SK-N-SH (cell line): Measurements from ENCODE around the gene FMNL2. TPM values are rescaled to one million over a fixed set of nuclear protein-coding genes. Genes with fewer than 3 reads are reported as not detected.

ENCODE experiments used
- CTCF ChIA-PET: fragments of 300-600, 350-600 bp; formaldehyde crosslinking; extraction: SDS; loops from one replicate; lab custom pipeline; 2021; lab: Yijun Ruan, JAX
- POLR2A ChIA-PET: fragments of 350-600 bp; sonication (Branson Sonifier 250); formaldehyde crosslinking; extraction: SDS; loops from one replicate; lab custom pipeline; 2020; ENCODE audit warnings: antibody characterized with exemption, inconsistent platforms; lab: Yijun Ruan, JAX
- DNase-seq: peaks from one replicate; pipeline ENCODE4 v3.0.0; 2012
- H2AFZ ChIP-seq: fragments of 200-600 bp; sonication (generic); 2 replicates; pipeline ENCODE4 v1.8.1; 2016; ENCODE audit warnings: antibody characterized with exemption, mild to moderate bottlenecking, low read depth
- H3F3A ChIP-seq: fragments of 200-600 bp; sonication (generic); replicated peaks from 2 replicates; pipeline ENCODE3; 2016; ENCODE audit warnings: antibody characterized with exemption, mild to moderate bottlenecking; ENCODE audit not compliant: insufficient read depth
- H3K27ac ChIP-seq, 2 experiments: fragments of 200-500 bp in 1 of 2; fragments of 200-600 bp in 1 of 2; sonication (Bioruptor generic) in 1 of 2; sonication (generic), shearing (Covaris generic) in 1 of 2; 2 replicates each; pipeline versions ENCODE4 v1.5.1 to v1.6.1; 2014 to 2016; ENCODE audit warnings: low read depth in 2 of 2, inconsistent platforms in 1 of 2, low read length in 1 of 2, mild to moderate bottlenecking in 1 of 2, mixed read lengths in 1 of 2
- H3K27me3 ChIP-seq: fragments of 200-600 bp; sonication (generic), shearing (Covaris generic); 2 replicates; pipeline ENCODE4 v1.6.1; 2016; ENCODE audit warnings: mixed run types; ENCODE audit not compliant: insufficient read depth
- H3K36me3 ChIP-seq, 2 experiments: fragments of 200-500 bp in 1 of 2; fragments of 200-600 bp in 1 of 2; sonication (Bioruptor generic) in 1 of 2; sonication (generic) in 1 of 2; replicated peaks in 1 of 2; 2 replicates each; pipeline versions ENCODE3 to v1.5.1; 2014 to 2016; ENCODE audit warnings: low read length in 1 of 2, mild to moderate bottlenecking in 1 of 2; ENCODE audit not compliant: insufficient read depth in 2 of 2, control insufficient read depth in 1 of 2
- H3K4me1 ChIP-seq, 2 experiments: fragments of 200-500 bp in 1 of 2; fragments of 200-600 bp in 1 of 2; sonication (Bioruptor generic) in 1 of 2; sonication (generic), shearing (Covaris generic) in 1 of 2; 2 replicates each; pipeline versions ENCODE4 v1.5.1 to v1.6.1; 2014 to 2016; ENCODE audit warnings: low read depth in 1 of 2, low read length in 1 of 2, mixed run types in 1 of 2; ENCODE audit not compliant: insufficient read depth in 2 of 2, control insufficient read depth in 1 of 2
- H3K4me2 ChIP-seq: fragments of 200-600 bp; sonication (generic), shearing (Covaris generic); 2 replicates; pipeline ENCODE4 v1.6.1; 2017; ENCODE audit warnings: mixed run types
- H3K4me3 ChIP-seq, 2 experiments: fragments of 200-500 bp in 1 of 2; fragments of 200-600 bp in 1 of 2; sonication (Bioruptor generic) in 1 of 2; sonication (generic), shearing (Covaris generic) in 1 of 2; 2 replicates each; pipeline versions ENCODE4 v1.5.1 to v1.8.1; 2014 to 2016; ENCODE audit warnings: low read depth in 2 of 2, inconsistent platforms in 1 of 2, low read length in 1 of 2, mild to moderate bottlenecking in 1 of 2, mixed read lengths in 1 of 2, moderate library complexity in 1 of 2
- H3K79me2 ChIP-seq: fragments of 200-600 bp; sonication (generic); 2 replicates; pipeline ENCODE4 v1.8.1; 2017; ENCODE audit warnings: mild to moderate bottlenecking; ENCODE audit not compliant: insufficient read depth
- H3K9ac ChIP-seq: fragments of 200-600 bp; sonication (generic); 2 replicates; pipeline ENCODE4 v1.6.1; 2017; ENCODE audit warnings: mixed run types
- H3K9me2 ChIP-seq: fragments of 200-600 bp; sonication (generic); 2 replicates; pipeline ENCODE4 v1.6.1; 2017; ENCODE audit warnings: mixed run types
- H3K9me3 ChIP-seq: fragments of 200-600 bp; sonication (generic); 2 replicates; pipeline ENCODE4 v1.6.1; 2017; ENCODE audit warnings: mixed run types, mild to moderate bottlenecking, moderate library complexity
- H4K20me1 ChIP-seq: fragments of 200-600 bp; sonication (generic); 2 replicates; pipeline ENCODE4 v1.6.1; 2017; ENCODE audit warnings: mild to moderate bottlenecking, mixed run types; ENCODE audit not compliant: insufficient read depth
- CHD2 ChIP-seq: fragments of 150-350 bp; IDR thresholded peaks from 2 replicates; pipeline ENCODE4 v1.6.1; 2018; ENCODE audit warnings: low read length; ENCODE audit not compliant: partially characterized antibody
- EZH2phosphoT487 ChIP-seq: fragments of 200-600 bp; sonication (generic); IDR thresholded peaks from 2 replicates; pipeline ENCODE4 v1.6.1; 2017; ENCODE audit warnings: low read depth, mixed run types, mild to moderate bottlenecking, antibody characterized with exemption, moderate library complexity, borderline replicate concordance
- FOSL2 ChIP-seq: IDR thresholded peaks from 2 replicates; pipeline ENCODE4 v1.4.0; 2012; ENCODE audit warnings: low read depth, mild to moderate bottlenecking, moderate library complexity, borderline replicate concordance
- FOXJ3 ChIP-seq: sonication (generic); formaldehyde crosslinking; IDR thresholded peaks from 2 replicates; pipeline ENCODE4 v1.5.1; 2020; ENCODE audit warnings: mild to moderate bottlenecking, missing genetic modification reagents
- FOXM1 ChIP-seq: IDR thresholded peaks from 2 replicates; pipeline ENCODE4 v1.4.0; 2012; ENCODE audit warnings: low read depth, mild to moderate bottlenecking
- GATA2 ChIP-seq: sonication (generic); formaldehyde crosslinking; IDR thresholded peaks from 2 replicates; pipeline ENCODE4 v1.5.0; 2020; ENCODE audit warnings: mild to moderate bottlenecking, missing genetic modification reagents
- IRF3 ChIP-seq: fragments of 150-350 bp; IDR thresholded peaks from 2 replicates; pipeline ENCODE4 v1.6.1; 2016; ENCODE audit warnings: mild to moderate bottlenecking, low read depth, low read length
- MAX ChIP-seq: IDR thresholded peaks from 2 replicates; pipeline ENCODE4 v1.4.0; 2012; ENCODE audit warnings: low read depth
- NFIC ChIP-seq: IDR thresholded peaks from 2 replicates; pipeline ENCODE4 v1.4.0; 2012; ENCODE audit warnings: borderline replicate concordance
- NRF1 ChIP-seq: IDR thresholded peaks from 2 replicates; pipeline ENCODE4 v1.6.1; 2012; ENCODE audit warnings: low read depth, mild to moderate bottlenecking, low read length
- REST ChIP-seq: IDR thresholded peaks from 2 replicates; pipeline ENCODE4 v1.6.1; 2012; ENCODE audit warnings: mild to moderate bottlenecking, low read depth, low read length, moderate library complexity
- RFX5 ChIP-seq: IDR thresholded peaks from 2 replicates; pipeline ENCODE4 v1.6.1; 2012; ENCODE audit warnings: mild to moderate bottlenecking, improper control_type of control experiment, low read length
- RXRA ChIP-seq: IDR thresholded peaks from 2 replicates; pipeline ENCODE4 v1.4.0; 2012; ENCODE audit warnings: low read depth, mild to moderate bottlenecking, borderline replicate concordance
- SMC3 ChIP-seq: IDR thresholded peaks from 2 replicates; pipeline ENCODE4 v1.6.1; 2012; ENCODE audit warnings: low read depth, low read length, improper control_type of control experiment
- TCF12 ChIP-seq: IDR thresholded peaks from 2 replicates; pipeline ENCODE4 v1.4.0; 2012
- USF1 ChIP-seq: IDR thresholded peaks from 2 replicates; pipeline ENCODE4 v1.4.0; 2012; ENCODE audit warnings: low read depth, borderline replicate concordance
- YY1 ChIP-seq: IDR thresholded peaks from 2 replicates; pipeline ENCODE4 v1.4.0; 2012; ENCODE audit warnings: low read depth, mild to moderate bottlenecking
- WGBS: methylation state at CpG from one replicate; pipeline ENCODE4 v1.1.6; 2017; ENCODE audit warnings: low lambda C conversion rate; 5-methylcytosine and 5-hydroxymethylcytosine counted together
- polyA plus RNA-seq, 3 experiments: library from polyadenylated mRNA; depleted of rRNA; stranded (reverse); fragments of >200 nt; gene quantifications; 2 replicates each; pipeline ENCODE4 v1.2.3, GENCODE V29; 2012

The FMNL2 gene
- polyA plus RNA-seq, 1 of the 3 experiments (the other 2 are of a cell fraction), result 14.5 TPM

- Histone ChIP-seq H2AFZ (no peak overlapping the region), H4K20me1 (no peaks in the 10 kb centered on the region), H3F3A (no peaks in the 10 kb centered on the region), H3K4me3 (no peak overlapping the region), H3K79me2 (no peaks in the 10 kb centered on the region), H3K9me2 (no peaks in the 10 kb centered on the region), H3K36me3 (no peaks in the 10 kb centered on the region), H3K27ac (no peak overlapping the region), H3K9ac (no peak overlapping the region)
- ChIA-PET POLR2A (no interaction called here), CTCF (interaction anchor here (1.0 kb wide), 1 partner anchor 17 kb away, joined by 3 read pairs; no protein-coding TSS in a partner anchor)
- WGBS, result 92% methylated on average over 3 of the region's 3 CpGs
- DNase-seq, result no peak
- TF ChIP-seq REST (no peak), NRF1 (no peak), FOXM1 (no peak), NFIC (no peak), RFX5 (no peak), TCF12 (no peak), FOSL2 (no peak), SMC3 (no peak), EZH2phosphoT487 (no peak), YY1 (no peak), IRF3 (no peak), CHD2 (no peak), FOXJ3 (CRISPR knock-in tag) (no peak), USF1 (no peak), MAX (no peak), RXRA (no peak), GATA2 (no peak)
- TF ChIP-seq, all 33 proteins: peak for 0
- H3K4me2 ChIP-seq, result no peak overlapping the region
- no peaks in the 10 kb centered on the region for H3K27me3 ChIP-seq
- H3K4me1 ChIP-seq, result peaks cover 0 to 16% of the 10 kb centered on the region in 2 experiments; a peak in 2 of 4 replicates
- H3K9me3 ChIP-seq, result no peaks in the 10 kb centered on the region
These were observed 127.1 kb downstream of the FMNL2 start for GRCh38 chr2:152462120-152462519.
